SU-DHL-6 (cell line): ENCODE measurements around the gene GCDH.
"Not testable (repeated sequence)": the region's sequence is repeated elsewhere in the genome, so short reads cannot be mapped to it uniquely, and the experiment has no call there.

Experiments used
- H2AFZ ChIP-seq: fragments of 200-600 bp; sonication (generic); 2 replicates; pipeline ENCODE4 v1.6.1; 2014; ENCODE audit warnings: low read depth, mild to moderate bottlenecking, moderate library complexity, mixed read lengths, antibody characterized with exemption, low read length; ENCODE audit not compliant: severe bottlenecking
- H3F3A ChIP-seq: fragments of 200-600 bp; shearing (Covaris generic); 2 replicates; pipeline ENCODE4 v1.6.0; 2016; ENCODE audit warnings: antibody characterized with exemption, mild to moderate bottlenecking; ENCODE audit not compliant: insufficient read depth
- H3K27ac ChIP-seq: fragments of 200-600 bp; sonication (generic); 2 replicates; pipeline ENCODE4 v1.5.1; 2016; ENCODE audit warnings: low read depth, mild to moderate bottlenecking, low read length, moderate library complexity, mixed read lengths
- H3K27me3 ChIP-seq: fragments of 200-600 bp; sonication (generic), shearing (Covaris generic); 2 replicates; pipeline ENCODE4 v1.6.0; 2014; ENCODE audit warnings: mild to moderate bottlenecking, low read length
- H3K36me3 ChIP-seq: fragments of 200-600 bp; sonication (generic); 2 replicates; pipeline ENCODE4 v1.6.1; 2014; ENCODE audit warnings: mild to moderate bottlenecking, low read length, mixed read lengths
- H3K4me2 ChIP-seq: fragments of 300-600, 200-600 bp; shearing (Covaris generic), sonication (generic); 2 replicates; pipeline ENCODE4 v1.6.0; 2014; ENCODE audit warnings: low read length, low read depth, mild to moderate bottlenecking; ENCODE audit not compliant: poor library complexity, severe bottlenecking
- H3K4me3 ChIP-seq: fragments of 200-600 bp; sonication (generic); 2 replicates; pipeline ENCODE4 v1.5.1; 2014; ENCODE audit warnings: antibody characterized with exemption, low read length, mild to moderate bottlenecking, mixed read lengths; ENCODE audit not compliant: insufficient read depth, poor library complexity, severe bottlenecking
- H3K79me2 ChIP-seq: fragments of 200-600 bp; sonication (generic); 2 replicates; pipeline ENCODE4 v1.6.1; 2014; ENCODE audit warnings: mild to moderate bottlenecking, low read length, moderate library complexity; ENCODE audit not compliant: insufficient read depth
- H3K9ac ChIP-seq: fragments of 200-600 bp; sonication (generic); 2 replicates; pipeline ENCODE4 v1.7.0; 2014; ENCODE audit warnings: mild to moderate bottlenecking, low read length
- H3K9me2 ChIP-seq: fragments of 200-600 bp; sonication (generic); replicated peaks from 2 replicates; pipeline ENCODE4 v1.6.1; 2014; ENCODE audit warnings: low read length; ENCODE audit not compliant: insufficient read depth
- H3K9me3 ChIP-seq: fragments of 200-600 bp; sonication (generic); 2 replicates; pipeline ENCODE4 v1.6.1; 2014; ENCODE audit warnings: low read length, mixed read lengths; ENCODE audit not compliant: insufficient read depth
- H4K20me1 ChIP-seq: fragments of 200-600 bp; sonication (generic); 2 replicates; pipeline ENCODE4 v1.6.1; 2014; ENCODE audit warnings: low read depth, mild to moderate bottlenecking, antibody characterized with exemption, low read length, moderate library complexity, mixed read lengths
- CTCF ChIP-seq: fragments of 200-600 bp; sonication (generic); IDR thresholded peaks from one replicate; pipeline ENCODE4 v1.5.1; 2017; ENCODE audit warnings: antibody characterized with exemption, mild to moderate bottlenecking, low read length, moderate library complexity; ENCODE audit not compliant: insufficient read depth, poor library complexity, severe bottlenecking
- EZH2phosphoT487 ChIP-seq: fragments of 200-600 bp; sonication (generic), shearing (Covaris generic); conservative IDR thresholded peaks from 2 replicates; pipeline ENCODE4 v1.6.1; 2018; ENCODE audit warnings: mild to moderate bottlenecking, antibody characterized with exemption, low read length, moderate library complexity, mixed read lengths

The GCDH gene

GRCh38 chr19:12886651-12886968 is 4.3 kb upstream of the GCDH start:
- no peak overlapping the region for H3K27ac ChIP-seq
- H2AFZ ChIP-seq, result no peak overlapping the region
- H3K79me2 ChIP-seq, result peaks cover 3% of the 10 kb centered on the region
- H3F3A ChIP-seq, result peaks cover 6% of the 10 kb centered on the region; the same call in 1 of the 2 replicates
- no peak overlapping the region for H3K9ac ChIP-seq
- no peaks in the 10 kb centered on the region for H3K36me3 ChIP-seq
- peaks cover 13% of the 10 kb centered on the region; the same call in 1 of the 2 replicates for H3K9me3 ChIP-seq
- TF ChIP-seq CTCF (no peak), EZH2phosphoT487 (no peak)
- H4K20me1 ChIP-seq, result no peaks in the 10 kb centered on the region
- H3K9me2 ChIP-seq, result no peaks in the 10 kb centered on the region
- no peak overlapping the region for H3K4me3 ChIP-seq
- no peaks in the 10 kb centered on the region for H3K27me3 ChIP-seq
- no peak overlapping the region for H3K4me2 ChIP-seq

- Histone ChIP-seq H3K9me3 (peaks cover 13% of the 10 kb centered on the region; the same call in 1 of the 2 replicates), H3K79me2 (peaks cover 7% of the 10 kb centered on the region), H3K27me3 (no peaks in the 10 kb centered on the region), H2AFZ (no peak within 1 kb of the TSS), H3K4me2 (peak within 1 kb of the TSS; percentile 65), H3K27ac (no peak within 1 kb of the TSS), H3K36me3 (no peaks in the 10 kb centered on the region), H3K9me2 (no peaks in the 10 kb centered on the region), H3F3A (0 out of 2 replicates have a peak, but pooled peaks cover 2% of the 10 kb centered on the region), H4K20me1 (no peaks in the 10 kb centered on the region), H3K4me3 (no peak within 1 kb of the TSS), H3K9ac (peak within 1 kb of the TSS; percentile 52)
- TF ChIP-seq CTCF, result no peak
- no peak for TF ChIP-seq EZH2phosphoT487
These were observed 3.8 kb upstream of the GCDH start, which contains the start of gene KLF1 for GRCh38 chr19:12886969-12887747. KLF1 (minus strand) TSS chr19:12887201; CDS start chr19:12887140, 61 bp downstream.

- H3K36me3 ChIP-seq, result no peaks in the 10 kb centered on the region
- H3K4me2 ChIP-seq, result no peak overlapping the region
- H3K9me2 ChIP-seq, result no peaks in the 10 kb centered on the region
These were observed 2.9 kb upstream of the GCDH start for GRCh38 chr19:12888006-12888603.

GRCh38 chr19:12890299-12890786 is 617 bp upstream of the GCDH start:
- H3K9me3 ChIP-seq, H3K27ac ChIP-seq, H3K79me2 ChIP-seq, H3K9me2 ChIP-seq, H3K36me3 ChIP-seq, H3K27me3 ChIP-seq, H3F3A ChIP-seq, H4K20me1 ChIP-seq: not testable (repeated sequence)
- H2AFZ ChIP-seq, result peak overlapping the region; percentile 73
- peak overlapping the region; percentile 33; the same call in 1 of the 2 replicates for H3K9ac ChIP-seq
- H3K4me3 ChIP-seq, result peak overlapping the region; percentile 54
- H3K4me2 ChIP-seq, result peak overlapping the region; percentile 87

More at GRCh38 chr19:12888006-12888603, 2.9 kb upstream of the GCDH start:
- Histone ChIP-seq H2AFZ (no peak overlapping the region), H3K9me3 (peaks cover 13% of the 10 kb centered on the region; the same call in 1 of the 2 replicates), H3K79me2 (peaks cover 7% of the 10 kb centered on the region), H3K9ac (no peak overlapping the region), H3K27ac (no peak overlapping the region), H3F3A (no peaks in the 10 kb centered on the region), H3K4me3 (no peak overlapping the region), H4K20me1 (no peaks in the 10 kb centered on the region), H3K27me3 (no peaks in the 10 kb centered on the region)
- TF ChIP-seq EZH2phosphoT487, result no peak
- TF ChIP-seq CTCF, result no peak
